ENCODE data around the gene ADAMTS17. TPM values are rescaled to one million over a fixed set of nuclear protein-coding genes. Genes with fewer than 3 reads are reported as not detected.

ADAMTS17 gene
- total and polyA plus RNA-seq, 5 donors from 2014 or later, result 0.20 to 8.2 (median 0.67) TPM; not detected in 1

DNA sequence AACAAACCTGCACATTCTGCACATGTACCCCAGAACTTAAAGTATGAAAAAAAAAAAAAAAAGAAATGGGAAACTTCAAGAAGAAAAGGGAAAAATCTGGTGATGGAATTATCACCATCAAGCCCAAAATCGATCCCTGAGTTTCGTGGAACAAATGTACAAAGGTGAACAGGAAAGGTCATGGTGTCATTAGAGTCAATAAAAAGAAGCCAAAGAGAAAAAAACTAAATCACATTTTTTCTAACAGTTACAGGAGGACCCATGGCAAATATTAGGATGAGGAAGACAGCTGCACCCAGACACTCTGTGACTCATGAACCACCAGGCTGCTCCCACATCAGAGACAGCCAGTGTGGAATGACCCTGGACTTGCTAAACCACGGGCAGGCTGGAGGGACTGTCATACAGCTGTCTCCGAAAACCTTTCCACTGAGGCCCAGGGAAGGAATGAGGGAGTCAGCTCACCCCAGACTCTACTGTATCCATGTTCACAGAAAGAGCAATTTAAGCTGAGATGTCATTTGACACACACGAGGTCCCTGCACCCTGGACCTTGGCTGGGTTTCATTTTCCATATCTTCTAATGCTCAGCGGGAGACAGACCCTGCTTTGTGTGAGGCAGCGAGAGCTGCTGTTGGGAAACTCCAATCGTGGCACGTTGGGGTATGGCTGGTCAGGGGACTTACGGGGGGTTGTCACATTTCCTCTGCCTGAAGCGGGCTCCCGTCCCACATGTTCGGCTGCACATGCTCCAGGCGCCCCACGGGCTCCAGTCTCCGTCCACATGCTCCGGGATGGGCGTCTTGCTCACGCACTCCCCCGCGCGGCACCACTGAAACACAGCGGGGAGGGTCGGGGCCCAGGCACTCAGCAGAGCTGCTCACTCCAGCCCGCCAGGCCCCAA, 210.2 kb downstream of the ADAMTS17 start:
- H3K4me3 ChIP-seq (ENCODE audit: low read depth, low read length), result no peak overlapping the region
- no peak overlapping the region for H3K27ac Mint-ChIP-seq
- peak in 2 of 3 donors; percentile 12 to 27 for DNase-seq

DNA sequence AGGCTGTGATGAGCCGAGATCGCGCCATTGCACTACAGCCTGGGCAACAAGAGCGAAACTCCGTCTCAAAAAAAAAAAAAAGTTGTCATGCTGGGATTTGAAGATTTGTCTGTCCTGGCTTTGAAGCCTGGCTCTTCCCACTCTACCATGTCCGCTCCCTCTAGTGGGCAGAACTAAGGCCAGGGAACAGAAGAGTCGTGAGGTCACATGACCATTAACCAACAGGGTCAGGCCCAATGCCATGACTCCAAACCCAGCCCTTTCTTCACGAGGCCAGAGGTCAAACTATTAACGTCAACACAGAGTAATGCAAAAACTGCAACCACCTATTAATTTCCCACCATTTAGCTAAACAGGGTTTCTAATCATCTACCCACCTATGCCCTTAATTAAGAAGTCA, 212.1 kb downstream of the ADAMTS17 start:
- no peak overlapping the region for H3K4me3 Mint-ChIP-seq
- no peak for ATAC-seq (ENCODE audit: low read depth in 2 of 2)
- no peaks in the 10 kb centered on the region for H3K36me3 ChIP-seq (ENCODE audit: control insufficient read depth, insufficient read depth, low read length)

More for the DNA sequence above, 210.2 kb downstream of the ADAMTS17 start:
- H3K9me3 ChIP-seq (ENCODE audit: control insufficient read depth in 2 of 2, low read length in 2 of 2), result no peaks in the 10 kb centered on the region
- Mint-ChIP-seq H3K4me1 (peaks cover 0 to 4% (median 0%) of the 10 kb centered on the region in 4 donors), H3K36me3 (peaks cover 12% of the 10 kb centered on the region), H3K27me3 (no peaks in the 10 kb centered on the region), H3K9me3 (no peaks in the 10 kb centered on the region), H3K4me3 (peak overlapping the region in 2 of 4 donors; percentile 72 to 76)
- peak in 1 of 2 donors; percentile 34 for ATAC-seq (ENCODE audit: low read depth in 2 of 2)
- no peaks in the 10 kb centered on the region for H3K36me3 ChIP-seq (ENCODE audit: control insufficient read depth, insufficient read depth, low read length)
- H3K27me3 ChIP-seq (ENCODE audit: control insufficient read depth, insufficient read depth, low read length), result no peaks in the 10 kb centered on the region
- no peak overlapping the region for H3K27ac ChIP-seq (ENCODE audit: insufficient read depth, low read length, poor library complexity, severe bottlenecking)
- no peaks in the 10 kb centered on the region for H3K4me1 ChIP-seq (ENCODE audit: control insufficient read depth, insufficient read depth, low read length, poor library complexity, severe bottlenecking)

DNA sequence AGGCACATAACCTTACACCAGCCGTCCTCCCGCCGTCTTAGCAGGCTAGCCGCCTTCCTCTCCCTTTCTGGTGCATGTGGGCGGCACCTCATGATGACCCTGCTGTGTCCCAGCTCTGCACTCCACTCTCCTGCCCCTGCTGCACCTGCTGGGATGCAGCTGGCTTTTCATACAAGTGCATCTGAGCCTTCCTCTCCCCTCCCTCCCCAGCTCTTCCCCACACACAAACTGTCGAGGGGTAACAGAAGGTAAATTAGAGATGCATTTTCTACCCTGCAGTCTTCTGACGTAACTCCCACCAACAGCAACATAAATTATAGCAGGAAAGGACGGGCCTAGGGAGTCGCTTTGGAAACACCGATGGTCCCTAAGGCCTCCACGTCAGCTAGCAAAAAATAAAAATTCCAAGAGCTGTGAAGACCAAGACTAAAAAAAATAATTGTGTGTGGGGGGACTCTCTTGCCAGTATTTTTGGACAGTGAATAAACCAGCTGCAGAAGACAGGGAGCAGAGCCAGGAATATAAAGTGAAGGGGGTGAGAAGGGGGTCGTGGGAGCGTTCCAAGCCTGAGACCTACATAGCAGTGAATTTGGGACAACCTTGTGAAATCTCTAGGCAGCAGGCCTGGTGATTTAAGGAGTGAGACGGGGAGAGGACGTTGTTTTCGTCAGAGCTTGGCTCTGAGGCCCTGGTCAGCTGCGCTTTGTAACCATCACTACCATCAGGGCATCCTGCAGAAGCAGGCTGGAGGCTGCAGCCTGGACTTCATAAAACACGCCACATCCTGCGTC, 216.2 kb downstream of the ADAMTS17 start:
- Mint-ChIP-seq H3K27ac (no peak overlapping the region), H3K27me3 (no peaks in the 10 kb centered on the region), H3K36me3 (peaks cover 41% of the 10 kb centered on the region), H3K9me3 (peaks cover 0 to 24% (median 4%) of the 10 kb centered on the region in 7 donors), H3K4me3 (no peak overlapping the region), H3K4me1 (no peaks in the 10 kb centered on the region)
- H3K27me3 ChIP-seq (ENCODE audit: control insufficient read depth, insufficient read depth, low read length), result no peaks in the 10 kb centered on the region
- peaks cover 12 to 15% of the 10 kb centered on the region in 2 experiments for H3K9me3 ChIP-seq (ENCODE audit: control insufficient read depth in 2 of 2, low read length in 2 of 2)
- no peak overlapping the region for H3K4me3 ChIP-seq (ENCODE audit: low read depth, low read length)
- no peaks in the 10 kb centered on the region for H3K36me3 ChIP-seq (ENCODE audit: control insufficient read depth, insufficient read depth, low read length)
- no peaks in the 10 kb centered on the region for H3K4me1 ChIP-seq (ENCODE audit: control insufficient read depth, insufficient read depth, low read length, poor library complexity, severe bottlenecking)
- DNase-seq (no peak), ATAC-seq (ENCODE audit: low read depth in 2 of 2) (no peak)
- H3K27ac ChIP-seq (ENCODE audit: insufficient read depth, low read length, poor library complexity, severe bottlenecking), result no peak overlapping the region

More for the DNA sequence above, 212.1 kb downstream of the ADAMTS17 start:
- H3K27ac ChIP-seq (ENCODE audit: insufficient read depth, low read length, poor library complexity, severe bottlenecking), result no peak overlapping the region
- H3K4me1 ChIP-seq (ENCODE audit: control insufficient read depth, insufficient read depth, low read length, poor library complexity, severe bottlenecking), result no peaks in the 10 kb centered on the region
- no peaks in the 10 kb centered on the region for H3K9me3 ChIP-seq (ENCODE audit: control insufficient read depth in 2 of 2, low read length in 2 of 2)
- Mint-ChIP-seq H3K27me3 (no peaks in the 10 kb centered on the region), H3K36me3 (peaks cover 19% of the 10 kb centered on the region), H3K9me3 (no peaks in the 10 kb centered on the region), H3K27ac (no peak overlapping the region), H3K4me1 (peaks cover 0 to 4% (median 0%) of the 10 kb centered on the region in 4 donors)
- no peak for DNase-seq
- H3K27me3 ChIP-seq (ENCODE audit: control insufficient read depth, insufficient read depth, low read length), result no peaks in the 10 kb centered on the region
- no peak overlapping the region for H3K4me3 ChIP-seq (ENCODE audit: low read depth, low read length)

DNA sequence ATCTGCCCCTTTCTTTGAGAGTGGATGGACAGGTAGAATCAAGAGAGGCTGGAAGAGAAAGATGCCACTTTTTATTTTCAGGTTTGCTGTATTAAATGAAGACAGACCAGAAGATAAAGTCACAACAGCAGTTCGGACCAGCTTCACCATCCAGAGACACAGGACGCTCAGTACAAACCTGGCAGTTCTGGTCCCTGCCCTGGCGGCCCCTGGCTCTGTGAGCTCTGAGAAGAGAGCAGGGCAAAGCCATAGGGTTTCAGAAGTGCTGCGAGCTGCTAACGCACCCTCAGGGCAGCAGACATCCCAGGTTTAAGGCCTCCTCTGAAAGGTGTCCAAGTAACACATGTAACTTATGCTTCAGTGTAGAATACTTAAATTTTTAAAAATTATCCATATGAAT, 216.8 kb downstream of the ADAMTS17 start:
- H3K4me1 ChIP-seq (ENCODE audit: control insufficient read depth, insufficient read depth, low read length, poor library complexity, severe bottlenecking), result no peaks in the 10 kb centered on the region
- ATAC-seq (ENCODE audit: low read depth in 2 of 2), result no peak
- H3K4me1 Mint-ChIP-seq, result no peaks in the 10 kb centered on the region
- H3K4me3 ChIP-seq (ENCODE audit: low read depth, low read length), result no peak overlapping the region
- peaks cover 0 to 24% (median 4%) of the 10 kb centered on the region in 7 donors for H3K9me3 Mint-ChIP-seq
- DNase-seq, result no peak
- H3K27ac Mint-ChIP-seq, result no peak overlapping the region
- no peak overlapping the region for H3K27ac ChIP-seq (ENCODE audit: insufficient read depth, low read length, poor library complexity, severe bottlenecking)
- H3K27me3 ChIP-seq (ENCODE audit: control insufficient read depth, insufficient read depth, low read length), result no peaks in the 10 kb centered on the region
- H3K27me3 Mint-ChIP-seq, result no peaks in the 10 kb centered on the region
- H3K36me3 Mint-ChIP-seq, result peaks cover 40% of the 10 kb centered on the region
- H3K36me3 ChIP-seq (ENCODE audit: control insufficient read depth, insufficient read depth, low read length), result no peaks in the 10 kb centered on the region
- H3K9me3 ChIP-seq (ENCODE audit: control insufficient read depth in 2 of 2, low read length in 2 of 2), result peaks cover 15 to 20% of the 10 kb centered on the region in 2 experiments
- H3K4me3 Mint-ChIP-seq, result no peak overlapping the region

DNA sequence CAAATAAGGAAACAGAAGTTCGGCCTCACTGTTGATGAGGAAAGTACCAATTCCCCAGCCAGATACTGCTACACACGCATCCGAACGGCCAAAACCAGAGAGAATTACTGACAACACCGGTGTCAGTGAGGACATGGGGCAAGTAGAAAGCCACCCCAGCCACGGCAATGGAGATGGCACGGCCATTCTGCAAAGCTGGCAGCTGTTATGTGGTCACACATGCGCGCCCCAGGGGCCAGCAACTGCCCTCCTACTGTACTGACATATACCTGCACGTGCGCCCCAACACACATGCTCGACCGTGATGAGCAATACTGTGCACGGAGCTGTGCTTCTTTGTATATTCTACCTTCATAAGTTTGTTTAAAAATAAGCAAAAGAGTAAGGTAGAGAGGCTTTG, 217.4 kb downstream of the ADAMTS17 start:
- Mint-ChIP-seq H3K36me3 (peaks cover 40% of the 10 kb centered on the region), H3K4me3 (no peak overlapping the region), H3K27me3 (no peaks in the 10 kb centered on the region), H3K4me1 (no peaks in the 10 kb centered on the region), H3K9me3 (peaks cover 0 to 24% (median 5%) of the 10 kb centered on the region in 7 donors), H3K27ac (no peak overlapping the region)
- Histone ChIP-seq H3K27ac (ENCODE audit: insufficient read depth, low read length, poor library complexity, severe bottlenecking) (no peak overlapping the region), H3K9me3 (ENCODE audit: control insufficient read depth in 2 of 2, low read length in 2 of 2) (peaks cover 15 to 20% of the 10 kb centered on the region in 2 experiments), H3K27me3 (ENCODE audit: control insufficient read depth, insufficient read depth, low read length) (no peaks in the 10 kb centered on the region), H3K4me3 (ENCODE audit: low read depth, low read length) (no peak overlapping the region), H3K36me3 (ENCODE audit: control insufficient read depth, insufficient read depth, low read length) (no peaks in the 10 kb centered on the region), H3K4me1 (ENCODE audit: control insufficient read depth, insufficient read depth, low read length, poor library complexity, severe bottlenecking) (no peaks in the 10 kb centered on the region)
- ATAC-seq (ENCODE audit: low read depth in 2 of 2), result no peak
- no peak for DNase-seq

DNA sequence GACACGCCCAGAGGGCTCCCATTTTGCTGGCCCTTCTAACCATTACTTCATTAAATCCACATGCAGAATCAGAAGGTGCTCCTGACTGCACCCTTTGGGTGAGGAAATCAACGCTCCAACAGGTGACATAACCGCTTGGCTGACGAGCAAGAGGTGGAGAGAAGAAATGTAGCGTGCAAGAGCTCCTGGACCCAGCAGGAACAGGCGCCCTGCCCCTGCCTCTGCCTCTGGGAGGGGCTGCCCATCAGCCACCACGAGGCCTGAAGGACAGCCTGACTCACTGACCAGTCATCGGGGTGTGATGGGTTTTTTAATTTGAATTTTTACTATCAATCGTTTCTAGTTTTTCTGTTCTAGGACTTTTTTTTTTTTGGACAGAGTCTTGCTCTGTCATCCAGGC, 218.2 kb downstream of the ADAMTS17 start:
- Mint-ChIP-seq H3K27ac (no peak overlapping the region), H3K9me3 (peaks cover 0 to 24% (median 5%) of the 10 kb centered on the region in 7 donors), H3K27me3 (no peaks in the 10 kb centered on the region), H3K4me3 (no peak overlapping the region), H3K36me3 (peaks cover 44% of the 10 kb centered on the region), H3K4me1 (no peaks in the 10 kb centered on the region)
- Histone ChIP-seq H3K36me3 (ENCODE audit: control insufficient read depth, insufficient read depth, low read length) (no peaks in the 10 kb centered on the region), H3K4me3 (ENCODE audit: low read depth, low read length) (no peak overlapping the region), H3K4me1 (ENCODE audit: control insufficient read depth, insufficient read depth, low read length, poor library complexity, severe bottlenecking) (no peaks in the 10 kb centered on the region), H3K9me3 (ENCODE audit: control insufficient read depth in 2 of 2, low read length in 2 of 2) (peaks cover 15 to 20% of the 10 kb centered on the region in 2 experiments), H3K27ac (ENCODE audit: insufficient read depth, low read length, poor library complexity, severe bottlenecking) (no peak overlapping the region), H3K27me3 (ENCODE audit: control insufficient read depth, insufficient read depth, low read length) (no peaks in the 10 kb centered on the region)
- no peak for ATAC-seq (ENCODE audit: low read depth in 2 of 2)
- no peak for DNase-seq

DNA sequence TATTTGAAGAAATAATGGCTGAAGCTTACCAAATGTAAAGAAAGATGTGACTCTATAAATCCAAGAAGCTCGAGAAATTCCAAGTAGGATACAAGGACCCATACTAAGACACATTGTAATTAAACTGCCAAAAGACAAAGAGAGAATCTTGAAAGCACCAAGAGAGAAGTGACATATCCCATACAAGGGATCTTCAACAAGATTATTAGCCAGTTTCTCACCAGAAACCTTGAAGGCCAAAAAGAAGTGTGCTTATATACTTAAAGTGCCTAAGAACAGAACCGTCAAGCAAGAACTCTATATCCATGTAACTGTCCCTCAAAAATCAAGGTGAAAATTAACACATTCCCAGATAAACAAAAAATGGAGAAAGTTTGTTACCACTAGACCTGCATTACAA, 220.5 kb downstream of the ADAMTS17 start:
- no peaks in the 10 kb centered on the region for H3K27me3 ChIP-seq (ENCODE audit: control insufficient read depth, insufficient read depth, low read length)
- H3K9me3 Mint-ChIP-seq, result peaks cover 0 to 24% (median 5%) of the 10 kb centered on the region in 7 donors
- no peak overlapping the region for H3K27ac Mint-ChIP-seq
- no peak for ATAC-seq (ENCODE audit: low read depth in 2 of 2)
- no peak overlapping the region for H3K27ac ChIP-seq (ENCODE audit: insufficient read depth, low read length, poor library complexity, severe bottlenecking)
- no peaks in the 10 kb centered on the region for H3K4me1 ChIP-seq (ENCODE audit: control insufficient read depth, insufficient read depth, low read length, poor library complexity, severe bottlenecking)
- no peaks in the 10 kb centered on the region for H3K4me1 Mint-ChIP-seq
- peaks cover 15 to 20% of the 10 kb centered on the region in 2 experiments for H3K9me3 ChIP-seq (ENCODE audit: control insufficient read depth in 2 of 2, low read length in 2 of 2)
- peaks cover 40% of the 10 kb centered on the region for H3K36me3 Mint-ChIP-seq
- no peaks in the 10 kb centered on the region for H3K36me3 ChIP-seq (ENCODE audit: control insufficient read depth, insufficient read depth, low read length)
- no peak overlapping the region for H3K4me3 ChIP-seq (ENCODE audit: low read depth, low read length)
- H3K27me3 Mint-ChIP-seq, result no peaks in the 10 kb centered on the region
- no peak overlapping the region for H3K4me3 Mint-ChIP-seq
- no peak for DNase-seq

All from CD4-positive, CD25-positive, alpha-beta regulatory T cell (primary cell).